ENCODE data around the gene GPATCH2L.

GPATCH2L gene

DNA sequence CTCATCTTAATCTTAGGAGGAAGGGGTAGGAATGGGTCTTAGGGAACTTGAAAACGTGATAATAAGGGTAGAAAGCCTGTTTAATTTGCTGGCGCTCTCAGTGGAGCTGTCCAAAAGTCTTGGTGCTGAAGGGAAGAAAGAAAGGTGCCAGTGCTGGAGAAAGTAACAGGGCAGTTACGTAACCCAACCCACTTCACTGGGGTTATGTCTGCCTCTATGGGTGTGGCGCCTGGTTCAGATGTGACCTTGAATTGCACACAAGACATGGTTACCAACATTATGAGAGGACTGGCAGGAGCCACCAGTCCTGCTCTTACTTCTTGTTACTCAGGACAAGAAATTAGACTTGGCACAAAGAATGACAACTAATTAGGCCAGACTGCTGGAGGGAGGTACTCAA, 18.6 kb upstream of the GPATCH2L start:
- Histone ChIP-seq H3K36me3 (no peaks in the 10 kb centered on the region), H3K4me1 (ENCODE audit: control insufficient read depth in 1 of 2, insufficient read depth in 1 of 2, low read depth in 1 of 2, low read length in 1 of 2) (no peaks in the 10 kb centered on the region), H3K9me3 (no peaks in the 10 kb centered on the region), H3K27me3 (peaks cover 97% of the 10 kb centered on the region), H3K27ac (no peak overlapping the region), H3K4me3 (ENCODE audit: low read depth in 1 of 2, low read length in 1 of 2) (no peak overlapping the region)
- TF ChIP-seq, protein P1, sequence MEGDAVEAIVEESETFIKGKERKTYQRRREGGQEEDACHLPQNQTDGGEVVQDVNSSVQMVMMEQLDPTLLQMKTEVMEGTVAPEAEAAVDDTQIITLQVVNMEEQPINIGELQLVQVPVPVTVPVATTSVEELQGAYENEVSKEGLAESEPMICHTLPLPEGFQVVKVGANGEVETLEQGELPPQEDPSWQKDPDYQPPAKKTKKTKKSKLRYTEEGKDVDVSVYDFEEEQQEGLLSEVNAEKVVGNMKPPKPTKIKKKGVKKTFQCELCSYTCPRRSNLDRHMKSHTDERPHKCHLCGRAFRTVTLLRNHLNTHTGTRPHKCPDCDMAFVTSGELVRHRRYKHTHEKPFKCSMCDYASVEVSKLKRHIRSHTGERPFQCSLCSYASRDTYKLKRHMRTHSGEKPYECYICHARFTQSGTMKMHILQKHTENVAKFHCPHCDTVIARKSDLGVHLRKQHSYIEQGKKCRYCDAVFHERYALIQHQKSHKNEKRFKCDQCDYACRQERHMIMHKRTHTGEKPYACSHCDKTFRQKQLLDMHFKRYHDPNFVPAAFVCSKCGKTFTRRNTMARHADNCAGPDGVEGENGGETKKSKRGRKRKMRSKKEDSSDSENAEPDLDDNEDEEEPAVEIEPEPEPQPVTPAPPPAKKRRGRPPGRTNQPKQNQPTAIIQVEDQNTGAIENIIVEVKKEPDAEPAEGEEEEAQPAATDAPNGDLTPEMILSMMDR (IDR thresholded peaks at IDR 0.05) = no peak

DNA sequence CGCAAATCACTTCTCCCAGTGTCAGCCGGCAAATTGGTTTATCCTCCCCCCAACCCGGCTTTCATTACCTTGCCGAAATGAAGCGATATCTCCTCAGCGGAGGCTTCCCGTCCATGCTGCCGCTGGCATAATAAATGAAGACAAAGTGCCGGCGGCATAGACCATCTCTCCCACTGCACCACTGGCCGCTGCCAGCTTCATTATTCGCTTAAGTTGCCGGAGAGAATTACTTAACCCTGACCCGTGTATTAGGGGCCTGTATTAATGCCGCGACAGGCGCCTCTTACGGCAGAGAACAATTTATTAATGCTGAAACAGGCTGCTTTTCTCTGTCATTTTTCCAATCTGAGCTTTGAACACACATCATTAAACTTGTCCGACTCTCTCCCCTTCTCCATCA, 17.5 kb upstream of the GPATCH2L start:
- no peaks in the 10 kb centered on the region for H3K9me3 ChIP-seq
- no peak overlapping the region for H3K4me3 ChIP-seq (ENCODE audit: low read depth in 1 of 2, low read length in 1 of 2)
- peaks cover 99% of the 10 kb centered on the region for H3K27me3 ChIP-seq
- H3K36me3 ChIP-seq = no peaks in the 10 kb centered on the region
- TF ChIP-seq, protein P1 (IDR thresholded peaks at IDR 0.05) = no peak
- no peaks in the 10 kb centered on the region for H3K4me1 ChIP-seq (ENCODE audit: control insufficient read depth in 1 of 2, insufficient read depth in 1 of 2, low read depth in 1 of 2, low read length in 1 of 2)
- no peak overlapping the region for H3K27ac ChIP-seq

DNA sequence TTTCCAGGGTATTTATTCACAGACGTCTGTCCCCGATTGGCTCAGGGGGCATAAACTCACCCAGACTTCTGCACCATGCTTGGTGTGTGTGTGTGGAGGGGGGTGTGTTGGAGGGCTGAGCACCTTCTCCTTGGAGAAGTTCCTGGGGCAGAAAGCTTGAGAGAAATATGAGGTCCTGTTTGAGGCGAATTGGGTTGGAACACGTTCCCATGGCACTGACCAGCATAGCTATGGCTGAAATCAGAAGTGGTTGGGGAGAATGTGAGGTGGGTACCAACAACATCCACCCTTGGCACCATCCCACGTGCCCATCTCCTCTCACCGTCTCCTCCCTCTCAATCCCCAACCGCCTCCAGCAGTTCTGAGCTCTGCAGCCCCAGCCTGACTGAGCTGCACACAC, 16.0 kb upstream of the GPATCH2L start:
- TF ChIP-seq, protein P1 (IDR thresholded peaks at IDR 0.05) = no peak
- H3K4me3 ChIP-seq (ENCODE audit: low read depth in 1 of 2, low read length in 1 of 2) = no peak overlapping the region
- no peaks in the 10 kb centered on the region for H3K36me3 ChIP-seq
- H3K27ac ChIP-seq = no peak overlapping the region
- H3K27me3 ChIP-seq = peaks cover 100% of the 10 kb centered on the region
- no peaks in the 10 kb centered on the region for H3K9me3 ChIP-seq
- H3K4me1 ChIP-seq (ENCODE audit: control insufficient read depth in 1 of 2, insufficient read depth in 1 of 2, low read depth in 1 of 2, low read length in 1 of 2) = no peaks in the 10 kb centered on the region

GRCh38 chr14:76136476-76137110, 15.1 kb upstream of the GPATCH2L start:
- Histone ChIP-seq H3K4me3 (ENCODE audit: low read depth in 1 of 2, low read length in 1 of 2) (no peak overlapping the region), H3K4me1 (ENCODE audit: control insufficient read depth in 1 of 2, insufficient read depth in 1 of 2, low read depth in 1 of 2, low read length in 1 of 2) (no peaks in the 10 kb centered on the region), H3K36me3 (no peaks in the 10 kb centered on the region), H3K9me3 (no peaks in the 10 kb centered on the region), H3K27ac (no peak overlapping the region), H3K27me3 (peaks cover 100% of the 10 kb centered on the region)
- TF ChIP-seq, protein P1 (IDR thresholded peaks at IDR 0.05) = no peak

GRCh38 chr14:76138119-76138757, 13.5 kb upstream of the GPATCH2L start:
- TF ChIP-seq, protein P1 (IDR thresholded peaks at IDR 0.05) = no peak
- Histone ChIP-seq H3K36me3 (no peaks in the 10 kb centered on the region), H3K9me3 (no peaks in the 10 kb centered on the region), H3K4me1 (ENCODE audit: control insufficient read depth in 1 of 2, insufficient read depth in 1 of 2, low read depth in 1 of 2, low read length in 1 of 2) (no peaks in the 10 kb centered on the region), H3K27me3 (peaks cover 97% of the 10 kb centered on the region), H3K27ac (no peak overlapping the region), H3K4me3 (ENCODE audit: low read depth in 1 of 2, low read length in 1 of 2) (no peak overlapping the region)

Data from neutrophil (primary cell).